Lower leg skin (tissue), 3 donors: ENCODE results near the gene TRPC3.

Experiments used
- CTCF ChIP-seq, 3 donors: fragments of 450-650 bp; IDR thresholded peaks; one replicate each; pipeline ENCODE4 v1.5.1; 2016; ENCODE audit warnings: antibody characterized with exemption in 3 of 3, mild to moderate bottlenecking in 3 of 3, moderate library complexity in 2 of 3
- POLR2A ChIP-seq, 2 donors: fragments of 450-650 bp; IDR thresholded peaks; one replicate each; pipeline ENCODE4 v1.6.1; 2016 to 2017; ENCODE audit warnings: antibody characterized with exemption in 2 of 2, mild to moderate bottlenecking in 1 of 2, moderate library complexity in 1 of 2

- no peak for TF ChIP-seq CTCF (IDR thresholded peaks at IDR 0.05)
- no peak for TF ChIP-seq POLR2A (IDR thresholded peaks at IDR 0.05)
Measured at GRCh38 chr4:121913667-121914066, 38.2 kb downstream of the TRPC3 start.
